Skin epidermis (tissue), 12 donors: ENCODE measurements around the gene DHRS3.
A peak's percentile ranks its signal among the peaks of the same experiment; 100 is the strongest.
"Not testable (repeated sequence)": the region's sequence is repeated elsewhere in the genome, so short reads cannot be mapped to it uniquely, and the experiment has no call there.

ENCODE experiments used
- H3K27ac ChIP-seq, 21 experiments: fragments of 200-600 bp; sonication (generic) in 11 of 21; one replicate each; pipeline ENCODE4 v1.5.0; 2020; ENCODE audit warnings: mild to moderate bottlenecking in 3 of 21, inconsistent platforms in 2 of 21, moderate library complexity in 2 of 21
- H3K4me3 ChIP-seq, 7 experiments: fragments of 200-600 bp; sonication (generic) in 2 of 7; one replicate each; pipeline ENCODE4 v1.5.0; 2020; ENCODE audit warnings: inconsistent platforms in 2 of 7, mild to moderate bottlenecking in 2 of 7, moderate library complexity in 1 of 7

The DHRS3 gene, protein sequence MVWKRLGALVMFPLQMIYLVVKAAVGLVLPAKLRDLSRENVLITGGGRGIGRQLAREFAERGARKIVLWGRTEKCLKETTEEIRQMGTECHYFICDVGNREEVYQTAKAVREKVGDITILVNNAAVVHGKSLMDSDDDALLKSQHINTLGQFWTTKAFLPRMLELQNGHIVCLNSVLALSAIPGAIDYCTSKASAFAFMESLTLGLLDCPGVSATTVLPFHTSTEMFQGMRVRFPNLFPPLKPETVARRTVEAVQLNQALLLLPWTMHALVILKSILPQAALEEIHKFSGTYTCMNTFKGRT

DNA sequence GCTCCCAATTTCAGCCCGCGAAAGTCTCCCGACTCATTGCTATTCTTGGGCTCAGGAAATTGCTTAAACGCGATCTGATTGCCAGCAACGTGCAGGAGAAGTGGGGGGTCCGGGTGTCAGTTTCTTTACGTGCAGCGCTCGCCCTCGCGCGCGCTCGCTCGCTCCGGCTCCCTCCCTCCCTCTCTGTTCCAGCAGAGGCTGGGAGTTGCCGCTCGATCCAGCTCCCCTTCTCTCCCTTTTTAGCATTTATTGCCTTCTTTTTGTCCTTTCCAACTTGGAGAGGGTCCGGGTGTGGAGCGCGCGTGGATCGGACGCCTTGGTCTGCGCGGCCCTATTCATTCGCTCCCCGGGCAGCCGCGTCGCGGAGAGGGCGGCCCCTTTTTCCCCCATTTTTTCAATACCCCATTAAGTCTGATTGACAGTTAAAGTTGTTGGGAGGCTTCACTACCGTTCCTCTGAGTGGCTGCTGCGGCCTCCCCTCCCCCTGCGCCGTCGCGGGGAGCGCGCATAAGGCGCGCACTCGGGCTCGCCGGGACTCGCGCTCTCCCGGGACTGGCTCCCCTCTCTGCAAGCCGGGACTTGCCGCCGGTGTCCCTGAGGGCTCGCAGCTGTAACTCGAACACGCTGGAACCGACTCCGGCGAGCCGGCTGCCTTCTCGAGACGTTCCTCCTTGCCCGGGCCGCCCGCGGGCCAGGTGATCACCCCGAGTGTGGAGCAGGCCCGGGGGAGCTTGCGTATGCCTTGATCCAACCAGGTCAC is at the start of gene DHRS3:
TSS of gene DHRS3 (minus strand) at position 310 of the 760 bp plus-strand sequence. CDS start 862 bp downstream, outside the sequence.
- Histone ChIP-seq H3K27ac (peak within 1 kb of the TSS; percentile 59 to 95 (median 88)), H3K4me3 (peak within 1 kb of the TSS; percentile 50 to 73 (median 62))

DNA sequence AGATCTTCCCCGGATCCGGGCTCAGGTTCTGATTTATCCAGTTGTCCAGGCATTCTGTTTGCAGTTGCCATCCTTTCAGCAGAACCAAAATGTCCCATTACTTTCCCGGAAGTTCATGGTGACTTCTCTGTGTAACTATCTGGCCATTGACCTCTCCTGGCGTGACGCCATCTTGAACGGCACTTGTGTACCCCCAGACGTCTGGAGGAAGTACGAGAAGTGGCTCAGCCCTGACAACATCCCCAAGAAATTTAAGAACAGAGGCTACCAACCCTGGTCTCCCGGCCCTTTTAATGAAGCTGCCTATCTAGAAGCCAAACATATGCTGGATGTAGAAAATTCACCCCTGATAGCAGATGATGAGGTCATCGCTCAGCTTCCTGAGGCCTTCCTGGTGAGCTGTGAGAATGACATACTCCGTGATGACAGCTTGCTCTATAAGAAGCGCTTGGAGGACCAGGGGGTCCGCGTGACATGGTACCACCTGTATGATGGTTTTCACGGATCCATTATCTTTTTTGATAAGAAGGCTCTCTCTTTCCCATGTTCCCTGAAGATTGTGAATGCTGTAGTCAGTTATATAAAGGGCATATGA is 48.2 kb upstream of the DHRS3 start:
- Histone ChIP-seq H3K4me3 (no peak overlapping the region), H3K27ac (no peak overlapping the region)

DNA sequence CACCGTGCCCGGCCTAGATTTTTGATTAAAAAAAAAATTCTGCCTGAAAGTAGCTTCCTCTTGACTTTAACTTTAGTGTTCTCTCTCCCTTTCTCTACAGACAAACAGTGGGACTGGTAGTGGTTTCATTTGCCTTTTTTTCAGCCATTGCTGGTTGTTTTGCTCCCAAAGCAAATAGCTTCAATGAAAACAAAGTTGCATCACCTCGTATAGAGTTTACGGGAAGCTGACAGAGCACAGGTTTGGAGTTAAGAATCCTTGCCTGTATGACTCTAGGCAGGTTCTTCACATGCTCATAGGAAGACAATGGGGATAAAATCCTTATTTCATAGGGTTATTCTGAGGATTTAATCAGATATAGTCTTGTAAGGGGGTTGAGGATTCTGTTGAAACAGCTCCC is 47.5 kb upstream of the DHRS3 start:
- Histone ChIP-seq H3K4me3 (no peak overlapping the region), H3K27ac (no peak overlapping the region)

DNA sequence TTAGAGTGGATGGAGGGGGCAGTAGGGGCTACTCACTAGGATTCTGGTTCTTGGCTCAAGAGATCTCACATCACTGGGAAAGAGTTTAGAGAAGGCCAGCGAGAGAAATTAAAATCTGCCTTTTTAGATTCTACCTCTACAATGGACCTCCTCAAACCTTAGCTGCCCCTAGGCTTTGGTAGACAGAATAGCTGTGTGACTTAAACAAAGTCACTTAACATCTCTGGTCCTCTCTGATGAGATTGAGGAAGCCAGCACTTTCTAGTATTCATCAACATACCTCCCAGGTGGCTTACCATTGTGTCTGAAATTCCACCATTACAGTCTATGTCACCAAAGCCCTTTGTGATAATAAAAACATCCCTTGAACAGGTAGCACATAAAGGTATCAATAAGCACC is 44.5 kb upstream of the DHRS3 start:
- no peak overlapping the region for H3K4me3 ChIP-seq
- no peak overlapping the region for H3K27ac ChIP-seq

DNA sequence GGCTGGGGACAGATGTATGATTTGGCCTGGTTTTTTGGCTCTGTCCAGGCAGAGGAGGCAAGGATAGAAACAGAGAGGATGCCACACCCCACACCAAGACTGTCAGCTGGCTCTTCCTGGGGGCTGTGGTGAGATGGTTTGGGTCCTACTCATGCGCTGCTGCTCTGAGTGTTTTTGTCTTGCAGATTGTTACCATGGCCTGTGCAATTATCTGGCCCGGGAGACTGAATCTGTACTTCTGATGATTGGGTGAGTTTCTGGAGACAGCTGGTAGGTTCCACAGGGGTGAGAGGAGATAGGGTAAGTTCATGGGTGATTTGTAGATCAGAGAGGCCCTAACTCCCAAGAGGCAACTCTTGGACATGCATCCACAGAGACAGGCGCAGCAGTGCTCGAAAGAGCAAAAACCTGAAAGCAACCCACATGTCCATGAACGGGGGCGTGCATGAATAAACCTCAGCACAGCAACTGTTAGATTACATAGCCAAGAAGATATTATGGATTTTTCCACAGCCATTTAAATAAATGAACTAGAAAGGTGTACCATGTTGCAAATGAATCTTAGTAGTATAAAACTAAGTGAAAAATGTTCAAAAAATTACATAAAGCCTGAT is 43.7 kb upstream of the DHRS3 start:
- no peak overlapping the region for H3K27ac ChIP-seq
- H3K4me3 ChIP-seq: no peak overlapping the region

DNA sequence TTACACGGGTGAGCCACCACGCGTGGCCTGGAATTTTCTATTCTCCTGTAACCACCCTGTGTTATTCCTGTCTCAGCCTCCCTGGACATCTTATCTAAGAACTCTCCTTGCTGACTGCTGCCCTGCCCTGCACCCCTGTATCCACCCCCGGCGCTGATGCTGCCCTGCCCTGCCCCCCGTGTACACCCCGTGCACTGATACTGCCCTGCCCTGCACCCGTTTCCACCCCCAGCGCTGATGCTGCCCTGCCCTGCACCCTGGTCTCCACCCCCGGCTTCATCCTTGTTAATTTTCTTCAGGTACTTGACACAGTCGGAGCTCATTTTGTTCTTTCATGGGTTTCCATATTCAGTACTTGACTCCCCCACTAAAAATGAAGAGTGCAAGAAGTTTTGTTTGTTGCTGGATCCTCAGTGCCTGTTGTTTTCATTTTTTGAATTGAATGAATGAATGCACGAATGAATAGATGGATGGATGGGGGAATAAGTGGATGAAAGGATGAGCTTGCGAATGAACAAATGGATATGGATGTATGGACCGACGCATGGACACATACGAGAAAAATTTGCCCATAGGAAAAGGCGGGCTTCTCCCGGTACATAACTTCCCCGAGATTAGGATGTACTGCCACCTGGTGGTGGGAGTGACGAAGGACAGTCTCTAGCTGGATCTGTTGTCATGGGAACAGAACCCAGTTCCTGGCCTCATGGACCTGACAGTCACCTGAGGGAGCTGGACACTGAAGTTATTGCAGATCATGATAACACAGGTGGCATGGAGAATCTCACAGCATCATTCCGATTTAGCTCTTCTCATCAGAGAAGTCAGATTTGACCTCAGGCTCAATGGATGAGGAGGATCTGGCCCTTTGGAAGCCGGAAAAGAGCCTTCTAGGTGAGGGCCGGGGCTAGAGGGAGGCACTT is 40.8 kb upstream of the DHRS3 start:
- Histone ChIP-seq H3K27ac (no peak overlapping the region), H3K4me3 (no peak overlapping the region)

DNA sequence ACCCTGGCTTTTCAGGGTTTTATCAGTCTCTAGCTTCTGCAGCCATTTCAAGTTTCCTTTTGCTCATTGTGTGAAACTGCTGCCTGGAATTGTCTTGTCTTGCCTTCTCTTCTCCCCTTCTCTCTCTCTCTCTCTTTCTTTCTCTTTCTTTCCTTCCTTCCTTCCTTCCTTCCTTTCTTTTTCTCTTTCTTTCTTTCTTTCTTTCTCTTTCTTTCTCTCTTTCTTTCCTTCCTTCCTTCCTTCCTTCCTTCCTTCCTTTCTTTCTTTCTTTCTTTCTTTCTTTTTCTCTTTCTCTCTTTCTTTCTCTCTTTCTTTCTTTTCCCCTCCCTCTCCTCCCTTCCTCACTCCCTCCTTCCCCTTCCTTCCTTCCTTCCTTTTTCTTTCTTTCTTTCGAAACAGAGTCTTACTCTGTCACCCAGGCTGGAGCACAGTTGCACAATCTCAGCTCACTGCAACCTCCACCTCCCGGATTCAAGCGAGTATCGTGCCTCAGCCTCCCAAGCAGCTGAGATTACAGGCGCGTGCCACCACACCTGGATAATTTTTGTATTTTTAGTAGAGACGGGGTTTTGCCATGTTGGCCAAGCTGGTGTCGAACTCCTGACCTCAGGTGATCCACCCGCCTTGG is 40.0 kb upstream of the DHRS3 start:
- not testable (repeated sequence) for H3K4me3 ChIP-seq, H3K27ac ChIP-seq

DNA sequence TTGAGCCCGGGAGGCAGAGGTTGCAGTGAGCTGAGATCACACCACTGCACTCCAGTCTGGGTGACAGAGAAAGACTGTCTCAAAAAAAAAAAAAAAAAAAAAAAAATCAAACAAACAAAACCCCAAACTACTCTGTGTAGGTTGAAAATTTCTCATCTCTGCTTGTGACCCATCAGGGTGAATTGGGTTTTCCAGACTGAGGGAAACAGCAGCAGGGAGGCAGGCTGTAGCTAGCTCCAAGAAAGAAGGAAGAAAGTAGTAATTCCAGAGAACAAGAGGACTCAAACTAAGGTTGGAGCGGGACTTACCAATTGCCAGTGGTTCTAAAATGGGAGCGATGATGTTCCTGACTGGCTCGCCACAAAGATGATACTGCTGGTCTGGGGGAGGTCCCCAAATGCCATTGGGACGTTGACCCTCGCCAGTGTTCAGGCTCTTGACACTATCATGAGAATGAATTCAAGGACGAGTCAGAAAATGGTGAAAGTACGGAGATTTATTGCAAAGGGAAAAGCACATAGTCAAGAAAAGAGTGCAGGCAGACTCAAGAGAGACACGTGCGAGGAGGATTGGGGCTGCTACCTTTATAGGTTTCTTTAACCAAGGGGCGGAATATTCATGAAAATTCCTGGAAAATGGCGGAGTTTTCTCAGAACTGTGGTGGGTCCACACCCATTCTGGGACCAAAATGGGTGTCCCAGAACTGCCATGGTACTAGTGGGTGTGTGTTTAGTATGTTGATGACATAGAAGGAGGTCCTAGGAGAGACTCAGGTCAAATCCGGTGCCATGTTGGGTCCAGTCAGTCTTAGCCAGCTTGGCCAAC is 39.3 kb upstream of the DHRS3 start:
- H3K4me3 ChIP-seq: no peak overlapping the region

DNA sequence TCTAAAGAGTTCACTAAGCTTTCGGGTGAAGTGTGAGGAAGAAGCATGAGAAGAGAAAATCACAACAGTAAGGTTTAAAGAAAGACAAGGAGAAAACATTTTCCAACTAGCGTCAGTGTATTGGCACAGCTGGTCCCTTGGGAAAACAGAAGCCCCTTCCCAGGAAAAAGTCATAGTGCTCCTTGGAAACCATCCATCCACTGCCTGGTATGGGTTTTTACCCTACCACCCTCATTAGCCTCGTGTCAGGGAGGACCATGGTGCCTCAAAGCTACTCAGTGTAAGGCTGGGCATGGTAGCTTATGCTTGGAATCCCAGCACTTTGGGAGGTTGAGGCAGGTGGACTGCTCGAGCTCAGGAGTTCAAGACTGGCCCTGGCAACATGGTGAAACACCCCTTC is 38.6 kb upstream of the DHRS3 start:
- Histone ChIP-seq H3K4me3 (no peak overlapping the region), H3K27ac (no peak overlapping the region)

More for the DNA sequence above, 39.3 kb upstream of the DHRS3 start:
- H3K27ac ChIP-seq: no peak overlapping the region

DNA sequence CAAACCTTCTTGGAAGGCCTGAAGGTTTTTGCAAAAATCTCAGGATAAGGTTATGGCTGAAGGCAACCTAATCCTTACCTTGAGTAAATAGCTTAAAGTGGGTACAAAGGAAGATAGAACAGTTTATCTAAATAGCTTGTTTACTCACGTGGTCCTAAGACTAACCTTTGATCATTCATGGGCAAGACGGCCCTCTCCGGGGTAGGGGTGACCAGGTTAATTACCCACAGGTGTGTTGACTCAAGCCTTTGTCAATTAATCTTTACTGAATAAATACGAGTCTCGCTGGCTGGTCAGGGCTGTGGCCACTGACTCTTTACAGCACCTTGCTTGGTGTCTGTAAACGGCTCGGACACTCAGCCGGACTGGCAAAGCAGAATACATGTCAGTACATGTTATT is 36.6 kb upstream of the DHRS3 start:
- no peak overlapping the region for H3K4me3 ChIP-seq
- H3K27ac ChIP-seq: no peak overlapping the region

DNA sequence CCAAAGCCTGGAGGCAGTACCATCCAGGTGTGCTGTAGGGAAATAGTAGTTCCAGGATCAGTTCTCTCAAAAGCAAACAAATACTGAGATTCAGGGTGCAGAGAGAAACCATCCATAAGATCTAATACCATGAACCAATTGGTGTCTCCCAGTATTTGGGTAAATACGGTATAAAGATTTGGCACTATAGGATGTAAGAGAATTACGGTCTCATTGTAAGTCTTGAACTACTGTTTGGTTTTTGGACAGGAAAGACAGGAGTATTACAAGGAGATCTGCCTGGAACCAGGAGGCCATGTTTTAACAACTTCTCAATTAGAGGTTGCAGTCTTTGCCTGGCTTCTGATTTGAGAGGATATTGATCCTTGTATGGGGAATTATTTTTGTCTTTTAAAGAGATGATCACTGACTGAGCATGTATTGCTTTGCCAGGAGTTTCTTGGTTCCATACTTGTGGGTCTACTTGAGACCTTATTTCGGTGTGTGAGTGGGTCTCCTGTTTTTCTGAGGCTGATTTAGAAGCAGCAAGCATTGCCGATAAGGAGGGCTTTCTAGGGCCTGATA is 36.1 kb upstream of the DHRS3 start:
- H3K27ac ChIP-seq: no peak overlapping the region
- no peak overlapping the region for H3K4me3 ChIP-seq

DNA sequence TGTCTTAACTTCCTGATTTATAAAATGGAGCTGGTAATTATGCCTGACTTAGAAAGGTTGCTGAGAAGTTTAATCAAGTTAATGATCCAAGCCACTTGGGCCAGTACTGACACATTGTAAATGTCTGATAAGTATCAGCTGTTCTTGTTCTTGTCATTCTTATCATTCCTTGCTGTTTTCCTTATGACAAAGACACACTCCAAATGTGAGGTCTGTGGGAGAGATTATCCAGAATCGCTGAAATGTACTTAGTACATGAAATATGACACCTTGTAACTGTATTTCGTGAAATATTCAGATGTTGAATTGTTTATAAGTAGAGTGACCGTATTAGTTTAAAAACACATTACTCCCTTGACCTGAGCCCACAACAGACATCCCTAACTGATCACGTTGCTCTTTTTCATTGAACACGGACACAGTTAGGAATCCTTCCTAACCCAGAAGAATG is 32.0 kb upstream of the DHRS3 start:
- no peak overlapping the region for H3K27ac ChIP-seq
- H3K4me3 ChIP-seq: no peak overlapping the region

DNA sequence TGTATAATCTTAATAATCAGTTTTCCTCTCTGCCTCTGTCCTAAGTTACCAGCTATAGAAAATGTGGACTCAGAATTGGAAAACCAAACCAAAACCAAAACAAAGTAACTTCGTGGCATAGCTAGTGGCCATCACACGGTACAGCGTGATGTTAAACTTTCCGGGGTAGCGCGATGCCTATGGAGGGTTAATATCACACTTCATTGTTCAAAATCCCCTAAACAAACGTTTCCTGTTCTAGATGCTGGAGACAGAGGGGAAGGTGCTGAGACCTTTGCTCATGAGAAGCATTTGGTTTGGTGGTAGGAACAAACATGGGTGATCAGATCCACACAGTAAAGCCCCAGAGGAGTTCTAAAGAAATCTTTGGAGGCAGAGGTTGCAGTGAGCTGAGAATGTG is 30.7 kb upstream of the DHRS3 start:
- H3K4me3 ChIP-seq: no peak overlapping the region

DNA sequence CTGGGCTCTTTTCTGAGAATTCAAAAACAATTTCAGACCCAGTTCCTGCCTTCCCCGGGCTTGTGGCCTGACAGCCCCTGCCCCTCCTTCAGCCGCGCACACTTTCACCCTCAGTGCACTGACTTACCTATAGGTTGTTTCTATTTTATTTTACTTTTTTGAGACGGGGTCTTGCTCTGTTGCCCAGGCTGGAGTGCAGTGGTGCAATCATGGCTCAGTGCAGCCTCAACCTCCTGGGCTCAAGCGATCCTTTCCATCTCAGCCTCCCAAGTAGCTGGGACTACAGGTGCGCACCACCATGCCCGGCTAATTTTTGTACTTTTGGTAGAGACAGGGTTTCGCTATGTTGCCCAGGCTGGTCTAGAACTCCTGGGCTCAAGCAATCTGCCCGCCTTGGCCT is 27.4 kb upstream of the DHRS3 start:
- H3K4me3 ChIP-seq, H3K27ac ChIP-seq: not testable (repeated sequence)

More for the DNA sequence above, 30.7 kb upstream of the DHRS3 start:
- H3K27ac ChIP-seq: no peak overlapping the region

DNA sequence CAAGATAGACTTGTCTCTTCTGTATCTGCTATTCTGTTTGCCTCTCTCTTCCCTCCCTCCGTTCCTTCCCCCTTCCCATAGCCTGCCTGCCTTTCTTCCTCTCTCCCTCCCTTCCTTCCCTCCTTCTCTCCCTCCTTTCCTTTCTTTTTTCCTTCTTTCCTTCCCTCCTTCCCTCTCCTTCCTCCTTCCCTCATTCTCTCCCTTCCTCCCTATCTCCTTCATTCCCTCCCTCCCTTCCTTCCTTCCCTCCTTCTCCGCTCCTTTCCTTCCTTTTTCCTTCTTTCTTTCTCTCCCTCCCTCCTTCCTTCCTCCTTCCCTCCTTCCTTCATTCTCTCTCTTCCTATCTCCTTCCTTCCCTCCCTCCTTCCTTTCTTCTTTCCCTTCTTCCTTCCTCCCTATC is 26.8 kb upstream of the DHRS3 start:
- H3K27ac ChIP-seq: no peak overlapping the region
- no peak overlapping the region for H3K4me3 ChIP-seq

DNA sequence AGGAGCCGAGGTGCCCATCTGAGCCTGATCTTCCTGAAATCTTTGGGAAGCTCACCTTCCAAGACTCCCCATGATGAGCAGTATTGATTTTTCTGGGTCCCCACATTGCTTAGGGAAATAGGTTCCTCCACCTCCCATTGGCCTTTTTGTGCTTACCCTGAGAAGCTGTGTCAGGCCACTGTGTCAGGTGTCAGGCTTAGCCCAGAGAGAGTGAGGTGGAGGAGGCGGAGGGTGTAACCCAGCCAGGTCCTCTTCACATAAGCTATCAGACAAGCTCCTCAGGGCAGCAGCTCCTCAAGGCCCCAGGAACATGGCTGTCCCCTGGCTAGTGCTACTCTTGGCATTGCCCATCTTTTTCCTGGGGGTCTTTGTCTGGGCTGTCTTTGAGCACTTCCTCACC is 26.2 kb upstream of the DHRS3 start:
- H3K4me3 ChIP-seq: no peak overlapping the region
- H3K27ac ChIP-seq: no peak overlapping the region

DNA sequence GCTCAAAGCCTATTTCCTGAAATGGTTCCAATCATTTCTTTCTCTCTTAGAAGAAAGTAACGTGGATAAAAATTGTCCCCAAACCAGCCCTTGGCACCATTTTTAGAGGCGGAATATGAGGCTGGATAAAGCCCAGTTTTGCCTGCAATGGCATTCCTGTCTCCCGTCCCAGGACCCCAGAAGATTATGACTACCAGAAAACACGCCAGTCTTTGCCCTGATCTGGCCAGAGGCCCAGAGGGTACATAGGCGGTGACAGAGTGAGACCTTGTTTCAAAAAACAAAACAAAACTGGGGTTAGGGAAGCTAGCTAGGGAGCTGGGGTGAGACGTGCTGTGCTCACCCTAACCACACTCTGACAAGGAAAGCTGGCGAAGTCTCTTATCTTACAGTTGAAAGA is 25.8 kb upstream of the DHRS3 start, which contains the start of gene AADACL4:
TSS of gene AADACL4 (plus strand) at position 301 of the 400 bp plus-strand sequence. CDS start 462 bp downstream, outside the sequence.
- Histone ChIP-seq H3K27ac (no peak within 1 kb of the TSS), H3K4me3 (no peak within 1 kb of the TSS)

DNA sequence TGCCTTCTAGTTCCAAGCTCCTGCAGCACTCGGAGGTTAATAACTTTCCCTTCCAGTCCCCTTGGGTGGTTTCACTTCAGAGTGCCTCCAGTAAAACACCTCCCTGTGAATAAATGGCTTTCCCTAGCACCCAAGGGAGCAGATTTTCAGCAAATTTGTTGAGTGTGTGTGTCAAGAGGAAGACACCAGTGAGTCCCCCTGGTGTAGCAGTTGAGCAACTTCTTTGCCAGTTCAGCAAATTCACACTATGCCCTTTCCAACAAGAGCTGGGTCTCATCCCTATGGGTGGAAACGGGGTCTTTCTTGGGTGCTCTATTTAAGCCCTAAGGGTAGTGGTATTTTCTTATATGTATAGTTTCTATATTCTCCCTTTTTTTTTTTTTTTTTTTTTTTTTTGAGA is 25.1 kb upstream of the DHRS3 start:
- Histone ChIP-seq H3K4me3 (no peak overlapping the region), H3K27ac (no peak overlapping the region)
